Measurements from ENCODE around the gene KRT82.

Gene KRT82

GRCh38 chr12:52358575-52359350 lies 47.4 kb downstream of the KRT82 start:
- H3K4me3 Mint-ChIP-seq: no peak overlapping the region
- peaks cover 4% of the 10 kb centered on the region for H3K27me3 Mint-ChIP-seq (ENCODE audit: low read depth)
- no peak overlapping the region for H3K27ac Mint-ChIP-seq
- H3K4me1 Mint-ChIP-seq (ENCODE audit: low read depth): peaks cover 8% of the 10 kb centered on the region
- H3K36me3 Mint-ChIP-seq (ENCODE audit: low read depth): no peaks in the 10 kb centered on the region
- H3K9me3 Mint-ChIP-seq: no peaks in the 10 kb centered on the region

- no peak overlapping the region for H3K4me3 Mint-ChIP-seq
These were observed 49.2 kb downstream of the KRT82 start for GRCh38 chr12:52356762-52357580.

GRCh38 chr12:52356031-52356761 lies 49.9 kb downstream of the KRT82 start:
- H3K27me3 Mint-ChIP-seq (ENCODE audit: low read depth): peaks cover 15% of the 10 kb centered on the region
- H3K4me3 Mint-ChIP-seq: no peak overlapping the region
- no peak overlapping the region for H3K27ac Mint-ChIP-seq
- no peaks in the 10 kb centered on the region for H3K36me3 Mint-ChIP-seq (ENCODE audit: low read depth)
- no peaks in the 10 kb centered on the region for H3K9me3 Mint-ChIP-seq
- H3K4me1 Mint-ChIP-seq (ENCODE audit: low read depth): peaks cover 11% of the 10 kb centered on the region

More at GRCh38 chr12:52356762-52357580, 49.2 kb downstream of the KRT82 start:
- H3K36me3 Mint-ChIP-seq (ENCODE audit: low read depth): no peaks in the 10 kb centered on the region
- H3K27me3 Mint-ChIP-seq (ENCODE audit: low read depth): peaks cover 12% of the 10 kb centered on the region
- peaks cover 8% of the 10 kb centered on the region for H3K4me1 Mint-ChIP-seq (ENCODE audit: low read depth)
- H3K9me3 Mint-ChIP-seq: no peaks in the 10 kb centered on the region
- H3K27ac Mint-ChIP-seq: no peak overlapping the region

- H3K27me3 Mint-ChIP-seq (ENCODE audit: low read depth): peaks cover 15% of the 10 kb centered on the region
- no peaks in the 10 kb centered on the region for H3K9me3 Mint-ChIP-seq
- no peak overlapping the region for H3K4me3 Mint-ChIP-seq
- no peak overlapping the region for H3K27ac Mint-ChIP-seq
- H3K4me1 Mint-ChIP-seq (ENCODE audit: low read depth): peaks cover 11% of the 10 kb centered on the region
- H3K36me3 Mint-ChIP-seq (ENCODE audit: low read depth): no peaks in the 10 kb centered on the region
These were observed 51.0 kb downstream of the KRT82 start for GRCh38 chr12:52355176-52355575.

GRCh38 chr12:52354200-52354599 lies 51.9 kb downstream of the KRT82 start:
- Mint-ChIP-seq H3K4me1 (ENCODE audit: low read depth) (peaks cover 11% of the 10 kb centered on the region), H3K36me3 (ENCODE audit: low read depth) (no peaks in the 10 kb centered on the region), H3K9me3 (no peaks in the 10 kb centered on the region), H3K27ac (no peak overlapping the region), H3K27me3 (ENCODE audit: low read depth) (peaks cover 18% of the 10 kb centered on the region), H3K4me3 (no peak overlapping the region)

GRCh38 chr12:52353766-52354165 lies 52.4 kb downstream of the KRT82 start:
- peaks cover 8% of the 10 kb centered on the region for H3K4me1 Mint-ChIP-seq (ENCODE audit: low read depth)
- no peak overlapping the region for H3K27ac Mint-ChIP-seq
- peaks cover 19% of the 10 kb centered on the region for H3K27me3 Mint-ChIP-seq (ENCODE audit: low read depth)

GRCh38 chr12:52352951-52353350 lies 53.2 kb downstream of the KRT82 start:
- Mint-ChIP-seq H3K9me3 (no peaks in the 10 kb centered on the region), H3K27me3 (ENCODE audit: low read depth) (peaks cover 25% of the 10 kb centered on the region), H3K27ac (no peak overlapping the region), H3K36me3 (ENCODE audit: low read depth) (no peaks in the 10 kb centered on the region), H3K4me3 (no peak overlapping the region), H3K4me1 (ENCODE audit: low read depth) (peaks cover 3% of the 10 kb centered on the region)

More at GRCh38 chr12:52353766-52354165, 52.4 kb downstream of the KRT82 start:
- no peak overlapping the region for H3K4me3 Mint-ChIP-seq
- H3K9me3 Mint-ChIP-seq: no peaks in the 10 kb centered on the region
- no peaks in the 10 kb centered on the region for H3K36me3 Mint-ChIP-seq (ENCODE audit: low read depth)

- no peak overlapping the region for H3K4me3 Mint-ChIP-seq
- H3K36me3 Mint-ChIP-seq (ENCODE audit: low read depth): no peaks in the 10 kb centered on the region
- H3K9me3 Mint-ChIP-seq: no peaks in the 10 kb centered on the region
- H3K27me3 Mint-ChIP-seq (ENCODE audit: low read depth): peaks cover 25% of the 10 kb centered on the region
- no peak overlapping the region for H3K27ac Mint-ChIP-seq
- peaks cover 3% of the 10 kb centered on the region for H3K4me1 Mint-ChIP-seq (ENCODE audit: low read depth)
These were observed 54.7 kb downstream of the KRT82 start for GRCh38 chr12:52351196-52352059.

- H3K4me3 Mint-ChIP-seq: no peak overlapping the region
- H3K4me1 Mint-ChIP-seq (ENCODE audit: low read depth): peaks cover 3% of the 10 kb centered on the region
- no peaks in the 10 kb centered on the region for H3K9me3 Mint-ChIP-seq
- H3K27me3 Mint-ChIP-seq (ENCODE audit: low read depth): peaks cover 25% of the 10 kb centered on the region
- no peak overlapping the region for H3K27ac Mint-ChIP-seq
- H3K36me3 Mint-ChIP-seq (ENCODE audit: low read depth): no peaks in the 10 kb centered on the region
These were observed 55.3 kb downstream of the KRT82 start for GRCh38 chr12:52350786-52351185.

- no peaks in the 10 kb centered on the region for H3K9me3 Mint-ChIP-seq
- H3K27me3 Mint-ChIP-seq (ENCODE audit: low read depth): peaks cover 25% of the 10 kb centered on the region
These were observed 56.0 kb downstream of the KRT82 start for GRCh38 chr12:52350021-52350620.

GRCh38 chr12:52349196-52349595 lies 56.9 kb downstream of the KRT82 start:
- peaks cover 3% of the 10 kb centered on the region for H3K4me1 Mint-ChIP-seq (ENCODE audit: low read depth)
- H3K4me3 Mint-ChIP-seq: no peak overlapping the region
- no peak overlapping the region for H3K27ac Mint-ChIP-seq
- H3K36me3 Mint-ChIP-seq (ENCODE audit: low read depth): no peaks in the 10 kb centered on the region
- no peaks in the 10 kb centered on the region for H3K9me3 Mint-ChIP-seq
- H3K27me3 Mint-ChIP-seq (ENCODE audit: low read depth): peaks cover 28% of the 10 kb centered on the region

More at GRCh38 chr12:52350021-52350620, 56.0 kb downstream of the KRT82 start:
- H3K4me1 Mint-ChIP-seq (ENCODE audit: low read depth): peaks cover 3% of the 10 kb centered on the region
- no peak overlapping the region for H3K4me3 Mint-ChIP-seq
- no peak overlapping the region for H3K27ac Mint-ChIP-seq
- H3K36me3 Mint-ChIP-seq (ENCODE audit: low read depth): no peaks in the 10 kb centered on the region

GRCh38 chr12:52347551-52348510 lies 58.3 kb downstream of the KRT82 start:
- peaks cover 23% of the 10 kb centered on the region for H3K27me3 Mint-ChIP-seq (ENCODE audit: low read depth)
- H3K4me1 Mint-ChIP-seq (ENCODE audit: low read depth): peaks cover 3% of the 10 kb centered on the region
- no peak overlapping the region for H3K27ac Mint-ChIP-seq
- H3K9me3 Mint-ChIP-seq: no peaks in the 10 kb centered on the region
- no peak overlapping the region for H3K4me3 Mint-ChIP-seq
- H3K36me3 Mint-ChIP-seq (ENCODE audit: low read depth): no peaks in the 10 kb centered on the region
